ENCODE measurements around the gene PTPRC. TPM values are rescaled to one million over a fixed set of nuclear protein-coding genes. Genes with fewer than 3 reads are reported as not detected.

The PTPRC gene
- total RNA-seq, 1 donor from 2014 or later: not detected

GRCh38 chr1:198681831-198682759 is 43.3 kb downstream of the PTPRC start:
- H3K4me3 Mint-ChIP-seq: peak overlapping the region; percentile 30
- no peaks in the 10 kb centered on the region for H3K9me3 Mint-ChIP-seq
- DNase-seq (ENCODE audit: low spot score in 2 of 2, unreplicated experiment in 2 of 2): no peak
- TF ChIP-seq, protein P1, sequence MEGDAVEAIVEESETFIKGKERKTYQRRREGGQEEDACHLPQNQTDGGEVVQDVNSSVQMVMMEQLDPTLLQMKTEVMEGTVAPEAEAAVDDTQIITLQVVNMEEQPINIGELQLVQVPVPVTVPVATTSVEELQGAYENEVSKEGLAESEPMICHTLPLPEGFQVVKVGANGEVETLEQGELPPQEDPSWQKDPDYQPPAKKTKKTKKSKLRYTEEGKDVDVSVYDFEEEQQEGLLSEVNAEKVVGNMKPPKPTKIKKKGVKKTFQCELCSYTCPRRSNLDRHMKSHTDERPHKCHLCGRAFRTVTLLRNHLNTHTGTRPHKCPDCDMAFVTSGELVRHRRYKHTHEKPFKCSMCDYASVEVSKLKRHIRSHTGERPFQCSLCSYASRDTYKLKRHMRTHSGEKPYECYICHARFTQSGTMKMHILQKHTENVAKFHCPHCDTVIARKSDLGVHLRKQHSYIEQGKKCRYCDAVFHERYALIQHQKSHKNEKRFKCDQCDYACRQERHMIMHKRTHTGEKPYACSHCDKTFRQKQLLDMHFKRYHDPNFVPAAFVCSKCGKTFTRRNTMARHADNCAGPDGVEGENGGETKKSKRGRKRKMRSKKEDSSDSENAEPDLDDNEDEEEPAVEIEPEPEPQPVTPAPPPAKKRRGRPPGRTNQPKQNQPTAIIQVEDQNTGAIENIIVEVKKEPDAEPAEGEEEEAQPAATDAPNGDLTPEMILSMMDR (IDR thresholded peaks at IDR 0.05; ENCODE audit: unreplicated experiment): no peak
- no peaks in the 10 kb centered on the region for H3K27me3 Mint-ChIP-seq (ENCODE audit: low read depth)
- H3K4me1 Mint-ChIP-seq: peaks cover 36% of the 10 kb centered on the region
- no peaks in the 10 kb centered on the region for H3K36me3 Mint-ChIP-seq
- H3K27ac Mint-ChIP-seq: peak overlapping the region; percentile 96

- Mint-ChIP-seq H3K36me3 (no peaks in the 10 kb centered on the region), H3K4me3 (no peak overlapping the region), H3K27me3 (ENCODE audit: low read depth) (no peaks in the 10 kb centered on the region), H3K9me3 (no peaks in the 10 kb centered on the region), H3K27ac (peak overlapping the region; percentile 96), H3K4me1 (peaks cover 32% of the 10 kb centered on the region)
- no peak for DNase-seq (ENCODE audit: low spot score in 2 of 2, unreplicated experiment in 2 of 2)
- TF ChIP-seq, protein P1 (IDR thresholded peaks at IDR 0.05; ENCODE audit: unreplicated experiment): no peak
Measured at GRCh38 chr1:198682850-198683249, 44.0 kb downstream of the PTPRC start.

DNA sequence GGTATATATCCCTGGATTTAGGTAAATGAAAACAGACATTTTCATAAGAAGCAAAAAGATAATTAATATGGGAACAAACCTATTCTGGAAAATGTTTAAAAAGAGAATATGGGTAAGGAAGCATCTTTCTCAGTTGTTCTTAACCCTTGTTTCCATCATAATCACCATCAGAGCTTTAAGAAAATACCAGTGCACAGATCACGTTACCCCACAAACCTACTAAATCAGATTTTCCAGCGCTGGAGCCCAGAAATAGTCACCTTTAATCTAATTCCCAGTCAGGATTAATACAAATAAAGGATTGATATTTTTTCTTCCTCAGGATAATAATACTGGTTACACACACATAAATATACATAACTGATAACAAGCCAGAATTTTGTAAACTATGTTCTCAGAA is 44.6 kb downstream of the PTPRC start:
- TF ChIP-seq, protein P1 (IDR thresholded peaks at IDR 0.05; ENCODE audit: unreplicated experiment): no peak
- Mint-ChIP-seq H3K9me3 (no peaks in the 10 kb centered on the region), H3K4me3 (no peak overlapping the region), H3K27ac (peak overlapping the region; percentile 5), H3K4me1 (peaks cover 32% of the 10 kb centered on the region), H3K27me3 (ENCODE audit: low read depth) (no peaks in the 10 kb centered on the region), H3K36me3 (no peaks in the 10 kb centered on the region)
- DNase-seq (ENCODE audit: low spot score in 2 of 2, unreplicated experiment in 2 of 2): no peak

DNA sequence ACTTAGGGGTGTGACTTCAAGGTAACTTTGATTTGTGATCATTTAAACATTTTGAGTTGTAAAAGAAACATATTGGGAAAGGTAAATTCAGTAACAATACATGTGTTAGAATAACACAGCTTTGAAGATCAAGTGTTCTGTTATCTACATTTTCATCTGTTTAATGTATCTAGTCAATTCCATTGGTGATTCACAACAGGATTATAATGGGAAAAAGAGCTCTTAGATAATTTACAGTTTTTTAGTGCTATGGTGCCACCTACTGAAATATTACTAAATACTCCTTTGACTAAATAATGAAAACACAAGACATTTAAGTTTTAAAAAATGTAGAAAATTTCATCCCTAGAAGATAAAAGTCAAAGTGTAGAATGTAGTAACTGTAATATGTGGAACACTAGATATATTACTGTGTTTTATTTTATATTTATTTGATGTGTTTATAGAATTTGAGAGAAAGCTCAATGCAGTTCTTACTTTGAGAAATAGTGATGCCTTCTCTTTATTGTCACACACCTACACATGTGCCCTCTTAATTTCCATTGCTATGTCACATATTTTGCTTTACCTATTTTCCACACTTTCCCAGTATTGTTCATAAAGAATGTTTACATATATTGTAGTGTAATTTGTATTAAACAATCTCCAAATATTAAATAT is 47.4 kb downstream of the PTPRC start:
- Mint-ChIP-seq H3K4me3 (no peak overlapping the region), H3K36me3 (no peaks in the 10 kb centered on the region), H3K27ac (peak overlapping the region; percentile 16), H3K27me3 (ENCODE audit: low read depth) (no peaks in the 10 kb centered on the region), H3K9me3 (no peaks in the 10 kb centered on the region), H3K4me1 (peaks cover 35% of the 10 kb centered on the region)
- no peak for DNase-seq (ENCODE audit: low spot score in 2 of 2, unreplicated experiment in 2 of 2)
- TF ChIP-seq, protein P1 (IDR thresholded peaks at IDR 0.05; ENCODE audit: unreplicated experiment): peak; percentile 27

DNA sequence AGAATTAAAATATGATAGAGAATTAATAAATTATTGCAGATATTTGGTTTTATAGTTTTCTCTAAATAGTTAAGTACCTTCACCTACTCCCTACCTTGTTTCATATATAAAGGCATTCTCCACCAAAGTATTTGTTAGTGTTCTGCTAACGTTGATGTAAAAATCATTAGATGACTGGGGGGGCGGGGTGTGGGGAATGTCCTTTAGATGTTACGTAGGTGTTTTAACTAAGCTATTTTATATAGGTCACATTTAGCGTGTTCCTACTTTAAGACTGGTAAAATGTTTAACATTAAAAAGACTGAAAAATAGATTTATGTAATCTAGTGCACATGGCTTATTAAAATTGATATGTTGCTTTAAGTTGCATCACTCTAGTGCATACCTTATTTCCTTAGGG is 48.6 kb downstream of the PTPRC start:
- Mint-ChIP-seq H3K9me3 (no peaks in the 10 kb centered on the region), H3K27ac (no peak overlapping the region), H3K36me3 (no peaks in the 10 kb centered on the region), H3K27me3 (ENCODE audit: low read depth) (no peaks in the 10 kb centered on the region), H3K4me3 (no peak overlapping the region), H3K4me1 (peaks cover 25% of the 10 kb centered on the region)
- TF ChIP-seq, protein P1 (IDR thresholded peaks at IDR 0.05; ENCODE audit: unreplicated experiment): no peak
- DNase-seq (ENCODE audit: low spot score in 2 of 2, unreplicated experiment in 2 of 2): no peak
